ENCODE results near the gene TMEM247.
"Not testable (repeated sequence)": the region's sequence is repeated elsewhere in the genome, so short reads cannot be mapped to it uniquely, and the experiment has no call there.

Gene TMEM247

GRCh38 chr2:46517485-46517884, 38.1 kb downstream of the TMEM247 start:
- DNase-seq = no peak

- DNase-seq = no peak
Measured at GRCh38 chr2:46518861-46519260, 39.5 kb downstream of the TMEM247 start.

- no peak for DNase-seq
Measured at GRCh38 chr2:46519265-46519664, 39.9 kb downstream of the TMEM247 start.

DNA sequence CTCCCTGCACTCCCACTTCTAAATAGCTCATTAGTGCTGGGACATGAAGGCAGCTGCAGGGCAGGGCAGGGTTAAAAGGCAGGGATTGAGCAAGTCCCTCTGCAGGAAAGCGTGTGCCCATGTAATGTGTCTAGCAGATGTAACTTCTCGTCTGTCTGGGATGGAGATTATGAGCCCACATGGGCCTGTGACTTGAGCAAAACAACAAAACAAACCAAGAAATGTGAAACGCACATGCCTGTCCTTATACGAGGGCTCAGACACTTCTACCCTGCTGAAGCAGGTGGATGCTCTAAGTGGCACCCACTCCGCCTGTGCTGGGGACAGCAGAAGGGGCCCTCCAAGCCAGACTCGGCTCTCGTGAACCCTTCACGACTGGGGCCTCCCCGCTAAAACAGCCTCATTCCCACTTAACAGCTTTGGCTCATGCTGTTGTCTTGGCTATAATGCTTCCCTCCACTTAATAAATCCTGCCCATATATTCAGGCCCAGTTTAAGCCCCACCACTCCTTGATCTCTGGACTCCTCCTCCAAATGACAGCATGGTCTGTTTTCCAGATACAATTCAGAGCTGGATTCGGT, 40.9 kb downstream of the TMEM247 start:
- DNase-seq = no peak

- no peak for DNase-seq
Measured at GRCh38 chr2:46521215-46521683, 41.9 kb downstream of the TMEM247 start.

DNA sequence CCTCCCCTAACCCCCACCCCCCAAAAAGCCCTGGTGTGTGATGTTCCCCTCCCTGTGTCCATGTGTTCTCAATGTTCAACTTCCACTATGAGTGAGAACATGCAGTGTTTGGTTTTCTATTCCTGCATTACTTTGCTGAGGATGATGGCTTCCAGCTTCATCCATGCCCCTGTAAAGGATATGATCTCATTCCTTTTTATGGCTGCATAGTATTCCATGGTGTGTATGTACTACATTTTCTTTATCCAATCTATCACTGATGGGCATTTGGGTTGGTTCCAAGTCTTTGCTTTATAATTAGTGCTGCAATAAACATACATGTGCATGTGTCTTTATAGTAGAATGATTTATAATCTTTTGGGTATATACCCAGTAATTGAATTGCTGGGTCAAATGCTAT, 43.0 kb downstream of the TMEM247 start:
- DNase-seq = not testable (repeated sequence)

DNA sequence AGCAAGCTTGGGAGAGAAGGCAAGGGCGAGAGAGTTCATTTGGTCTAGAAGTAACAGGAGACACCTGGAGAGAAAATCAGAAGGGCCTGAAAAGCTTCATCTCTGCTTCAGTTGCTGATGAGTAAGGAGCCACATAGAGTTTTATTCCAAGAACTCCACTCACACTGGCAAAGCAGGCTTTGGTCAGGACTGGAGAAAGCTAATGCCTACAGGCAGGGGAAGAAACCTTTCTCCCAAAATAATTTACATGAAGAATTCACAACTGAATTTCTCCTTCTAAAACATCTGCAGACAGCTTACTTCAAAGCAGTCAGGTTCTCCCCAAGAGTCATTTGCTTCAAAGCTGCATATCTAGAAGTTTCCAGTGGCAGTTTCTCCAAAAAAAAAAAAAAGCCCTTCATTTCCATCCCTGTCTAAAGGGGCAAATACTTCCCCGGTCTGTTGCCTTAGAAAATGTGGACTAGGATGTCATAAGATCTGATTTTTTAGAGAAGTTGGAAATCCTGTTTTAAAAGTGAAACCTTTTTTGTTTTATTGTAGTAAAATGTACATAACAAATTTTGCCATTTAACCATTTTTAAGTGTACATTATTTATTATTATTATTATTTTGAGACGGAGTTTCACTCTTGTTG, 46.3 kb downstream of the TMEM247 start:
- DNase-seq = no peak

- DNase-seq = no peak
Measured at GRCh38 chr2:46528880-46529279, 49.5 kb downstream of the TMEM247 start.

GRCh38 chr2:46530639-46531038, 51.3 kb downstream of the TMEM247 start:
- no peak for DNase-seq

GRCh38 chr2:46531863-46532262, 52.5 kb downstream of the TMEM247 start:
- no peak for DNase-seq

All from NCI-H748 treated with DMSO at 0.1 percent for 48 hours (cell line).